OCI-LY3 (cell line): ENCODE results near the gene PELI3.

ENCODE experiments used
- H2AFZ ChIP-seq: fragments of 200-600, 300-600 bp; shearing (Covaris generic); 2 replicates; pipeline ENCODE4 v1.6.0; 2014; ENCODE audit warnings: antibody characterized with exemption, low read depth, low read length
- H3K27ac ChIP-seq: fragments of 200-600, 300-600 bp; sonication (generic); 2 replicates; pipeline ENCODE4 v1.5.1; 2014; ENCODE audit warnings: mild to moderate bottlenecking, low read length, moderate library complexity, mixed read lengths
- H3K27me3 ChIP-seq: fragments of 200-600, 300-600 bp; sonication (generic); 2 replicates; pipeline ENCODE4 v1.6.1; 2014; ENCODE audit warnings: low read depth, low read length, mixed read lengths
- H3K36me3 ChIP-seq: fragments of 200-600, 300-600 bp; sonication (generic); replicated peaks from 2 replicates; pipeline ENCODE3; 2014; ENCODE audit warnings: low read depth, low read length, mixed read lengths
- H3K4me1 ChIP-seq: fragments of 300-600, 200-600 bp; sonication (generic); 2 replicates; pipeline ENCODE4 v1.6.1; 2014; ENCODE audit warnings: low read length, mixed read lengths
- H3K4me2 ChIP-seq: fragments of 200-600, 300-600 bp; sonication (generic); 2 replicates; pipeline ENCODE4 v1.6.1; 2014; ENCODE audit warnings: low read length, mixed read lengths
- H3K4me3 ChIP-seq: fragments of 300-600, 200-600 bp; sonication (generic); 2 replicates; pipeline ENCODE4 v1.5.1; 2014; ENCODE audit warnings: antibody characterized with exemption, mild to moderate bottlenecking, low read length, moderate library complexity
- H3K79me2 ChIP-seq: fragments of 300-600, 200-600 bp; shearing (Covaris generic); 2 replicates; pipeline ENCODE4 v1.6.1; 2014; ENCODE audit warnings: mild to moderate bottlenecking, low read length, mixed read lengths
- H3K9ac ChIP-seq: fragments of 300-600, 200-600 bp; shearing (Covaris generic); 2 replicates; pipeline ENCODE4 v1.6.0; 2014; ENCODE audit warnings: mild to moderate bottlenecking, low read length, moderate library complexity
- H3K9me3 ChIP-seq: fragments of 200-600, 300-600 bp; shearing (Covaris generic); 2 replicates; pipeline ENCODE4 v1.6.1; 2014; ENCODE audit warnings: low read length, mixed read lengths; ENCODE audit not compliant: insufficient read depth
- H4K20me1 ChIP-seq: fragments of 200-600, 300-600 bp; sonication (generic); 2 replicates; pipeline ENCODE4 v1.6.1; 2016; ENCODE audit warnings: low read length, mixed read lengths; ENCODE audit not compliant: insufficient read depth
- CTCF ChIP-seq: fragments of 200-600, 300-600 bp; sonication (generic); IDR thresholded peaks from 2 replicates; pipeline ENCODE4 v1.5.1; 2014; ENCODE audit warnings: antibody characterized with exemption, low read length, low read depth
- EZH2phosphoT487 ChIP-seq: fragments of 200-600 bp; shearing (Covaris generic); IDR thresholded peaks from 2 replicates; pipeline ENCODE4 v1.6.1; 2018; ENCODE audit warnings: antibody characterized with exemption, mixed run types, low read depth

The PELI3 gene

GRCh38 chr11:66464916-66465315 lies 1.8 kb upstream of the PELI3 start:
- peak overlapping the region; percentile 89 for H3K4me2 ChIP-seq
- H3K4me1 ChIP-seq, result peaks cover 21% of the 10 kb centered on the region
- no peaks in the 10 kb centered on the region for H3K79me2 ChIP-seq
- no peak overlapping the region for H2AFZ ChIP-seq
- 0 out of 2 replicates have a peak overlapping the region, but pooled peaks have one; percentile 71 for H3K9ac ChIP-seq
- no peaks in the 10 kb centered on the region for H3K27me3 ChIP-seq
- no peak for TF ChIP-seq CTCF
- no peak for TF ChIP-seq EZH2phosphoT487
- no peak overlapping the region for H3K27ac ChIP-seq
- H3K4me3 ChIP-seq, result peak overlapping the region; percentile 86
- no peaks in the 10 kb centered on the region for H4K20me1 ChIP-seq
- H3K36me3 ChIP-seq, result no peaks in the 10 kb centered on the region
- no peaks in the 10 kb centered on the region for H3K9me3 ChIP-seq

DNA sequence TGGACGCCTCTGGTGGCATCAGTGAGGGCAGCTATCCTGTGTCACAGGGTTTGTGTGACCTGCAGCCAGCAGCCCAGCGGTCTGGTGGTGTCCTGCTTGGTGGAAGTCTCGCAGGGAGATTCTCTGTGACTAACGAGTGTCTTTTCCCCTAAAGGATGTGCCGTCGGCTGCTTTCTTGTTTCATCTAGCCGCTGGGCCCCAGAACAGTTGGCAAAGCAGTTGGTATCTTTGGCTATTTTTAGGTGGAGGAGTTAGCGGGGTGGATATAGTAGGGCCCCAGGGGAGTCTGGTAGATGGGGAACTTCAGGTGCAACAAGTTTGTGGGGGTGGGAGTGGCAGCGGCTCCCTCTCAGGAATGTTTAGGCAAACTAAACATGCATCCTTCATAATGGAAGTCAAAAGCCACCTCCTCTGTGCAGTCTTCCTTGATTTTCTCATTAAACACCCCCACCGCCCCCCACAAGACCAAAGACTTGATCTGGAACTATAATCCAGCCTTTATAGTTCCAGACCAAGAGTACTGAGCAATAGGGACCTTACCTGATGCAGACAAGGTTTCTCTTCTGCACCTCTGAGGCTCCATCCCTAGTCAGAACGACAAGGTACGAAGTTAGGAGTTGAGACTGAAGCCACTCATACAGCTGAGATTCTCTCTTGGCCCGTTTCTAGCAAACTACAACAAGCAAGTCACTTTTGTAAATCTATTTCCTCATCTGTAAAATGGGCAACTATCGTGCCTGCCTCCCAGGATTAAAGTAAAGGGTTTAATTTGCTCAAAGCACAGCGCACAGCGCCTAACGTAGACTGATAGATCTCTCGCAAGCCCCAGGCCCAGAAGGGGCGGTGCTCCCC lies 1.1 kb upstream of the PELI3 start:
- H3K79me2 ChIP-seq, result no peaks in the 10 kb centered on the region
- peaks cover 21% of the 10 kb centered on the region for H3K4me1 ChIP-seq
- no peaks in the 10 kb centered on the region for H4K20me1 ChIP-seq
- H3K9me3 ChIP-seq, result no peaks in the 10 kb centered on the region
- no peaks in the 10 kb centered on the region for H3K36me3 ChIP-seq
- H2AFZ ChIP-seq, result peak overlapping the region; percentile 73
- no peak for TF ChIP-seq EZH2phosphoT487
- TF ChIP-seq CTCF, result no peak
- no peaks in the 10 kb centered on the region for H3K27me3 ChIP-seq
- H3K4me3 ChIP-seq, result peak overlapping the region; percentile 86
- peak overlapping the region; percentile 21; the same call in 1 of the 2 replicates for H3K27ac ChIP-seq
- H3K9ac ChIP-seq, result peak overlapping the region; percentile 71
- peak overlapping the region; percentile 89 for H3K4me2 ChIP-seq

- Histone ChIP-seq H3K27ac (no peak overlapping the region), H3K36me3 (no peaks in the 10 kb centered on the region), H3K4me2 (peak overlapping the region; percentile 77), H3K9ac (peak overlapping the region; percentile 63), H4K20me1 (no peaks in the 10 kb centered on the region), H2AFZ (peak overlapping the region; percentile 3; the same call in 1 of the 2 replicates), H3K9me3 (no peaks in the 10 kb centered on the region), H3K4me3 (peak overlapping the region; percentile 86), H3K79me2 (no peaks in the 10 kb centered on the region), H3K4me1 (peaks cover 21% of the 10 kb centered on the region), H3K27me3 (no peaks in the 10 kb centered on the region)
- TF ChIP-seq EZH2phosphoT487 (no peak), CTCF (no peak)
These were observed 442 bp downstream of the PELI3 start for GRCh38 chr11:66467034-66467659.

DNA sequence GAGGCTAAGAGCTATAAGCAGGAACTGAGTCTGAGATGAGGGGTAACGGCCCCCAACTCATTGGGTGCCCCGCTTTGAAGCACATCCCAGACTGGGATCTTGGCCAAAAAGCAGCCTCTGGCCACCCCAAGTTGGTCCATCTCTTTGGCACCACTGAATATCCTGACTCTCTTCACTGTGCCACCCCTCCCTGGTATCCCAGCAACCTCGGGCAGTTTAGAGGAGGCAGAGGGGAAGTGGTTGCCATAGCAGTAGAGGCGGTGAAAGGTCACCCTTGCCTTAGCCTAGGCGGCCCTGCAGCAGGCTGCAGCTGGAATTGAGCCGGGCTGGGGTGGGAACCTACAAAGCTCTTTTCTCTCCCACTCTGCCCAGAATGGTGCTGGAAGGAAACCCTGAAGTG lies 1.1 kb downstream of the PELI3 start:
- Histone ChIP-seq H3K27ac (no peak overlapping the region), H3K4me1 (peaks cover 21% of the 10 kb centered on the region)

More for the DNA sequence above, 1.1 kb downstream of the PELI3 start:
- H3K27me3 ChIP-seq, result no peaks in the 10 kb centered on the region
- H3K4me3 ChIP-seq, result peak overlapping the region; percentile 86
- H3K36me3 ChIP-seq, result no peaks in the 10 kb centered on the region
- no peak overlapping the region for H2AFZ ChIP-seq
- H3K9me3 ChIP-seq, result no peaks in the 10 kb centered on the region
- no peak for TF ChIP-seq CTCF
- no peak for TF ChIP-seq EZH2phosphoT487
- H4K20me1 ChIP-seq, result no peaks in the 10 kb centered on the region
- H3K79me2 ChIP-seq, result no peaks in the 10 kb centered on the region
- H3K4me2 ChIP-seq, result peak overlapping the region; percentile 77
- H3K9ac ChIP-seq, result peak overlapping the region; percentile 63
